ENCODE results near the gene LRRFIP1.
A peak's percentile ranks its signal among the peaks of the same experiment; 100 is the strongest.

The LRRFIP1 gene

GRCh38 chr2:237623428-237624403 lies 3.7 kb upstream of the LRRFIP1 start:
- no peak for DNase-seq

- DNase-seq = no peak
Measured at GRCh38 chr2:237624565-237624964, 2.8 kb upstream of the LRRFIP1 start.

- no peak for DNase-seq
Measured at GRCh38 chr2:237625216-237625705, 2.1 kb upstream of the LRRFIP1 start.

GRCh38 chr2:237625777-237626176 lies 1.6 kb upstream of the LRRFIP1 start:
- no peak for DNase-seq

- no peak for DNase-seq
Measured at GRCh38 chr2:237626813-237627440, 460 bp upstream of the LRRFIP1 start.

DNA sequence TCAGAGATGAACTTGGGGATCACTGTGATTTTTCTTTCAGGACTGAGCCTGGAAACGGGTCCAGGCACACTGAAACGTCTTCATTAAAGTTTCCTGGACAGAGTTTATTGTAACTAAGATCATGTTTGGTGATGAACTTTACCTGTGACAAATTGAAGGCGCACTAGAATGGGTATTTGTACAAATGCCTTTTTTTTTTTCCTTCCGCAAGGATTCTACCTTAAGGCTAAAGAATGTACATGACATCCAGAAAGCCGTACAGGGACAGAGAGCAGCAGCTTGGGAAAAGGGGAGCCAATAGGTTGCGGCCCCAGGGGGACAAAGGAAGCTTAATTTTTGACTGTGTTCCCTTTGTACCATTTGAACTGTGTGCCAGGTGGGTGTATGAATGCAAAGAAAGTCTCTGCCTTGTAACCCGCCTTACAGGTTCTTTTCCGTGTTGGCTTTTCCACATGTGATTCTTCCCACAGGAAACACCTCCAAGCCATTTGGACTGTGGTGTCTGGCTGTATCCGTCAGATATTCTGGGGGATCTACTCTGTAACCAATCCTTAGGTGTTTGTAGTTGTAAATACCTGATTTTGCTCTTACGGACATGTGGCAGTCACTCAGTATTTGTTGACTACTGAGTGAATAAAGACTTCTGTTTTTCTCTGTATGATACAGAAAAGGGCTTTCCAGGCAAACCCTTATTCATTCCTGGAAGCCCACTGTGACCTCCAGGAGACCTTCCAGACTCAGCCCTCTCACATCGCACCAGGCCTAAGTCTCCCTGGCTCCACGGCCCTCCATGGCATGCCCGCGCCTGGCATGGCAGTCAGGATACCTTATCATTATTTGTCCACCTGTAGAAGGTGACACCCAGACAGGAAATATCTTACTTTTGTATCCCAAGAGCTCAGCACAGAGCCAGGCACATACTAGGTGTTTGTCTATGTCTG lies 1.1 kb downstream of the LRRFIP1 start:
- DNase-seq = no peak

DNA sequence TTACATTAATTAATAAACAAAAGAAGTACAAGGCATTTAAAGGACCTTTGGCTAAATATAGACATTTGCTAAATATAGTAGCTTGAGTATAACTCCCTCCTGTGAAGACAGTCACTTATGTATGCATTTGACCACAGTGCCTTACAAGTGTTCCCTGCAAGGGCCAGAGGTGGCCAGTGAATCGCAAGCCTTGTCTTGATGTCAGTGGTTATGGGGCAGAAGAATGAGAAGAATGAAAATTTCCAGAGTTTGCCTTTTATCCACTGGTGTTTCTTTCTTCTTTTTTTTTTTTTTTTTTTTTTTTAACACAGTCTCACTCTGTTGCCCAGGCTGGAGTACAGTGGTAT lies 1.8 kb downstream of the LRRFIP1 start:
- no peak for DNase-seq

- DNase-seq = peak; percentile 73
Measured at GRCh38 chr2:237629739-237630138, 2.4 kb downstream of the LRRFIP1 start.

GRCh38 chr2:237630216-237631000 lies 3.0 kb downstream of the LRRFIP1 start:
- DNase-seq = no peak

DNA sequence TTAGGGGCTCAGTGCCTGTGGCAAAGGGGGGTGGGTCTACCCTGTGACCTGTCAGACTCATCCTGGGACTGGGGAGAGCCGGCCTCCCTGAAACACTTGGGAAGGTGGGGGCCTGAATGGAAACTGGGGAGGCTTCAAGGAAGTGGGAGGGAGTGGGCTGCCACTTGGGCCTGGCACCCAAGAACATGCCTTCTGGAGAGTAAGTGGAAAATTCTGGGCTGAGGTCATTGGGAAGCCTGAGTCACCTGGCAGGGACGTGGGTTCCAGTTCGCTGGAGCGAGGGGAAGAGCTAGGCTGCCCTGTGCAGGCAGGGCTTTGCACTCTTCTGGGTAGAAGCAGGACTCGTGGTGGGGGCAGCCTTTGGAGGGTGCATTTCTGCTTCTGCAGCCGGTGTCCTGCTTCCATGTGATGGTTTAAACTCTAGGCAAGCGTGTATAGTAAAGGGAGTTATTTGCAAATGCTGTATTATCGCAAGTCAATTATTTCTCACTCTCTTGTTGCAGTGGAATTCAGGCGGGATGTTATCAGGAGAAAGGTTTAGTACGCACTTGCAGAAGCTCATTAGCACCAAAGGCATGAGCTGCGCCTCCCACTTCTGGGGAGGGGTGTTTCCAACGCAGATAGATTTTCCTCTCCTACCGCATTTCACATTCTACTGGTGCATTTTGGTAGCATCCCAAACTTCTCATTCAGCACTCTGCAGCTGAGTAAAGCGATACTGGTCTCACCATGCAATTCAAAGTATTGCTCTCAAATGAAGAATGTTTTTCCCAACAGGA lies 3.8 kb downstream of the LRRFIP1 start:
- no peak for DNase-seq

GRCh38 chr2:237631801-237632585 lies 4.6 kb downstream of the LRRFIP1 start:
- DNase-seq = no peak

- no peak for DNase-seq
Measured at GRCh38 chr2:237633061-237633561, 5.7 kb downstream of the LRRFIP1 start.

GRCh38 chr2:237636578-237636977 lies 9.2 kb downstream of the LRRFIP1 start:
- DNase-seq = no peak

- no peak for DNase-seq
Measured at GRCh38 chr2:237637429-237638135, 10.2 kb downstream of the LRRFIP1 start.

- no peak for DNase-seq
Measured at GRCh38 chr2:237638176-237638575, 10.8 kb downstream of the LRRFIP1 start.

- DNase-seq = no peak
Measured at GRCh38 chr2:237639052-237639835, 11.9 kb downstream of the LRRFIP1 start.

DNA sequence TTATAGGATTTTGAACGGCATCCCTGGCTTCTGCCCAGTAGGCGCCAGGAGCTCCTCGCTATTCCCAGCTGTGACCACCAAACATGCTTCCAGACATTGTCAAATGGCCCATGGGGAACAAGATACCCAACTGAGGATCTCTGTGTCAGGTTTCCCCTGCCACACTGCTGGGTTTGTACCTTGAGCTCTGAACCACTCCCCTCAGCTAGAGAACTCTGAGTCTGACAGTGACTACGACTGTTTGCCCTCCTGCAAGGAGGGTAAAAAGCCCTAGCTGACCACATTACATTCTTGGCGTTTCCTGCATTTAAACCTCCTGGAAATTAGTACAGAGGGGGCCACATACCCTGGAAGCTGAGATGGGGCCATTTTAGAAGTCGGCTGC lies 12.4 kb downstream of the LRRFIP1 start:
- no peak for DNase-seq

DNA sequence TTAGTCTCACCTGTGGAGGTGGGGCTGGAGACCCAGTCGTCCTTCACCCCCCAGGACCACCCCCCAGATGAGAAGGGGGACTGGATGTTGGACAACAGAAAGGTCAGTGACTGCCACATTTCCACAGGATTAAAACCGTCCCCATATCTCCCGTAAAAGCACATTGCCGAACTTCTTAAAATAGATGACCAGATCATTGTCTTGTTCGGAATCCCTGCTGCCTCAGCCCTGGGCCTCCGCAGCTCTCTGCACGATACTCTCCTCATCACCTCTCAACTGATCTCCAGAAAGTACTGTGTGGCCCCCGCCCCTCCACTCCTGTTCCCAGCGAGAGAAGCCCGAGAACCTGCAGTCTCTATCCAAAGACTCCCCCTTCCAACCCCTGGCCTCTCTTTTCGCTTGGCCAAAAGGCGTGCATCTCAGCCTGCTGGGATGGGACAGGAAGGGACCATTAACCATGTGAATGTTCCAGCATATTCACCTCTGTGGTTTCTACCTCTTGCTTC lies 13.2 kb downstream of the LRRFIP1 start:
- no peak for DNase-seq
